NCI-H526 (cell line): ENCODE data around the gene ENPEP.
"Not testable (repeated sequence)": the region's sequence is repeated elsewhere in the genome, so short reads cannot be mapped to it uniquely, and the experiment has no call there.

Experiments used
- DNase-seq, 2 experiments: peaks; one replicate each; lab custom pipeline; 2025; lab: John Stamatoyannopoulos, UW

Gene ENPEP, protein sequence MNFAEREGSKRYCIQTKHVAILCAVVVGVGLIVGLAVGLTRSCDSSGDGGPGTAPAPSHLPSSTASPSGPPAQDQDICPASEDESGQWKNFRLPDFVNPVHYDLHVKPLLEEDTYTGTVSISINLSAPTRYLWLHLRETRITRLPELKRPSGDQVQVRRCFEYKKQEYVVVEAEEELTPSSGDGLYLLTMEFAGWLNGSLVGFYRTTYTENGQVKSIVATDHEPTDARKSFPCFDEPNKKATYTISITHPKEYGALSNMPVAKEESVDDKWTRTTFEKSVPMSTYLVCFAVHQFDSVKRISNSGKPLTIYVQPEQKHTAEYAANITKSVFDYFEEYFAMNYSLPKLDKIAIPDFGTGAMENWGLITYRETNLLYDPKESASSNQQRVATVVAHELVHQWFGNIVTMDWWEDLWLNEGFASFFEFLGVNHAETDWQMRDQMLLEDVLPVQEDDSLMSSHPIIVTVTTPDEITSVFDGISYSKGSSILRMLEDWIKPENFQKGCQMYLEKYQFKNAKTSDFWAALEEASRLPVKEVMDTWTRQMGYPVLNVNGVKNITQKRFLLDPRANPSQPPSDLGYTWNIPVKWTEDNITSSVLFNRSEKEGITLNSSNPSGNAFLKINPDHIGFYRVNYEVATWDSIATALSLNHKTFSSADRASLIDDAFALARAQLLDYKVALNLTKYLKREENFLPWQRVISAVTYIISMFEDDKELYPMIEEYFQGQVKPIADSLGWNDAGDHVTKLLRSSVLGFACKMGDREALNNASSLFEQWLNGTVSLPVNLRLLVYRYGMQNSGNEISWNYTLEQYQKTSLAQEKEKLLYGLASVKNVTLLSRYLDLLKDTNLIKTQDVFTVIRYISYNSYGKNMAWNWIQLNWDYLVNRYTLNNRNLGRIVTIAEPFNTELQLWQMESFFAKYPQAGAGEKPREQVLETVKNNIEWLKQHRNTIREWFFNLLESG

DNA sequence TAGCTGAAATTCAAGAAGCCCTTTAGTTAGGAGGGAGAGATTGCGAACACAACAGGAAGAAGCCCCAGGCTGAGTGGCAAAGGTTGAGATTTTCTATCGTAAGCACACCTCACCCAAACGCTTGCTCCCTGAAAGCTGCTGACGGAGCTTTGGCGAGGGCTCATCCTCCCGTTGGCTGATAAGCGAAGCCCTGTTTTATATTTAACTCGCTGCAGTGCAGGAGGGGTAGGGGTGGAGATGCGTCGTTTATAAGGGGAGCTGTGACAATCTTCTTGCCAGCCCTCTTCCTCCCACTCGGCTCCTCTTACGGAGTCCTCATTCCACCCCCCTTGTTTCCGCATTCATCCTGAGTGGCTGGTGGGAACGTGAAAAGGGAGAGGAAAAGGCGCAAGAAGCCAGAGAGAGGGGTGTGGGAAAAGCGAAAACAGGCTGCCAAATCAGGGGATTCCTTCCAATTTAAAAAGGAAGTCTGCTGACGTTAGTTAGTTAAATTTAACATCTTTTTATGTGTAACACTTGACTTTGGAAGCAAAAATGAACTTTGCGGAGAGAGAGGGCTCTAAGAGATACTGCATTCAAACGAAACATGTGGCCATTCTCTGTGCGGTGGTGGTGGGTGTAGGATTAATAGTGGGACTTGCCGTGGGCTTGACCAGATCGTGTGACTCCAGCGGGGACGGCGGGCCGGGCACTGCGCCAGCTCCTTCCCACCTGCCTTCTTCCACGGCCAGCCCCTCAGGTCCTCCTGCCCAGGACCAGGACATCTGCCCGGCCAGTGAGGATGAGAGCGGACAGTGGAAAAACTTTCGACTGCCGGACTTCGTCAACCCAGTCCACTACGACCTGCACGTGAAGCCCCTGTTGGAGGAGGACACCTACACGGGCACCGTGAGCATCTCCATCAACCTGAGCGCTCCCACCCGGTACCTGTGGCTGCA lies at the start of gene ENPEP:
Gene ENPEP (plus strand): TSS at position 275 of the 938 bp plus-strand sequence. CDS start 260 bp downstream, at position 535.
- peak in 1 of 2 experiments; percentile 51 for DNase-seq

DNA sequence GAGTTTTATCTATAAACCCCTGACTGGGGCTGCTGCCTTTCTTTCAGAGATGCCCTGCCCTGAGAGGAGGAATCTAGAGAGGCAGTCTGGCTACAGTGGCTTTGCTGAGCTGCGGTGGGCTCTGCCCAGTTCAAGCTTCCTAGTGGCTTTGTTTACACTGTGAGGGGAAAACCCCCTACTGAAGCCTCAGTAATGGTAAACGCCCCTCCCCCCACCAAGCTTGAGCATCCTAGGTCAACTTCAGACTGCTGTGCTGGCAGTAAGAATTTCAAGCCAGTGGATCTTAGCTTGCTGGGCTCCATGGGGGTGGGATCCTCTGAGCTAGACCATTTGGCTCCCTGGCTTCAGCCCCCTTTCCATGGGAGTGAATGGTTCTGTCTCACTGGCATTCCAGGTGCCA lies 44.1 kb upstream of the ENPEP start:
- not testable (repeated sequence) for DNase-seq

DNA sequence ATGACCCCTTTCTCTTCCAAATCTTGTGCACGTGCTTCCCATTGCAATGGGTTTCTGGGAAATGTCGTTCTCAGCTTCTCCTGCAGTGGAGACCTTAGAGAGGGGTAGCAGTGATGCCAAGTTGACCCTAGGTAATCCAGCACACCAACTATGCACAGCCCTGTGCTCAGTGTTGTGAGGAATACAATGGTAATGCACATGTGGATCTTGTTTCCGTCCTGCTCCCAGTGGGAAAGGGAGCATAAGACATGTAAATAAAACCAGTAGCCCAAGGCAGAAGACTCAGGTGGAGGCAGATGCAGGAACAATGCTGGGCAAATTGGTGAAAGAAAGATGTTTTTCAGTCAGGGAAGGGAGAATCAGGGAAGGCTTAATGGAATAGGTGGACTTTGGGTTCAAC lies 38.7 kb upstream of the ENPEP start:
- peak in 1 of 2 experiments; percentile 3 for DNase-seq

DNA sequence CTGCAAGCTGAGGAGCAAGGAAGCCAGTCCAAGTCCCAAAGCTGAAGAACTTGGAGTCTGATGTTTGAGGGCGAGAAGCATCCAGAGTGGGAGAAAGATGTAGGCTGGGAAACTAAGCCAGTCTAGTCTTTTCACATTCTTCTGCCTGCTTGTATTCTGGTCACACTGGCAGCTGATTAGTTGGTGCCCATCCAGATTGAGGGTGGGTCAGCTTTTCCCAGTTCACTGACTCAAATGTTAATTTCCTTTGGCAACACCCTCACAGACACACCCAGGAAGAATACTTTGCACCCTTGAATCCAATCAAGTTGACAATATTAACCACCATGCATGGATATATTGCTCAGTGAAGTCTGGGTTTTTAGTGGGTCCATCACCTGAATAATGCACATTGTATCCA lies 36.7 kb upstream of the ENPEP start:
- not testable (repeated sequence) for DNase-seq

DNA sequence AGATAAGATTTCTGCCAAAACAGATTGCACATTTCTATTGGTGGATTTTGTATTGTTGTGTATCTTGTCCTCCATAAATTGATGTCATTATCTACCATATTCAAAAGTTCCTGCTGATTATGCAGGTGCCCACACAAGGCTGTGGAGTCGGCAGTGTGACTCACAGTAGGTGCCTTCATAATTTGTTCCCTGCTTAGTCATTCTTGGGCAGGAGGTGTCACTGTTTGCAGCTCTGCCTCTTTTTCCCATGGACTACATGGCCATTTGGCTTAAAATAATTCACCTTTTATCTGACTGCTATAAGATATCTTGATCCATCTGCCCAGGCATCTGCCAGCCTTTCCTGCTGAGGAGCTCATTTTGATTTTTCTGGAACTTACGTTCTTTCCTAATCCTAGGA lies 33.6 kb upstream of the ENPEP start:
- no peak for DNase-seq

DNA sequence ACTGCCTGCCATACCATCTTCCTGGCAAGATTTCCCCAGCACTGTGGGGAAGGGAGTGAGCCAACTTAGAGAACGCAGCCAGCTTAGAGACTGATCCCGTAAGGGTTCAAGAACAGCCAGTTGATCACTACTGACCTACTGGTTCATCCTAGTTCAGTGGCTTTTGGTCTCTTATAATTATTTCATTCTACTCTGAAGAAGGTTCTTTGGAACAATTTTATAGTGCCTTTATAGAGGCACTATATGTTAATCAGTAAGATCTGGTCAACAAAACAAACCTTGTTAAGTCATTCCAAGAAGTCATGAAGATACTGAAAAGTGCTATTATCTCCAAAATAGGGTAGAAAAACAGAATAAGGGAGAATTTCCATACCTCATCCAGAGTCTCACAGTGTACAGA lies 33.2 kb upstream of the ENPEP start:
- no peak for DNase-seq

DNA sequence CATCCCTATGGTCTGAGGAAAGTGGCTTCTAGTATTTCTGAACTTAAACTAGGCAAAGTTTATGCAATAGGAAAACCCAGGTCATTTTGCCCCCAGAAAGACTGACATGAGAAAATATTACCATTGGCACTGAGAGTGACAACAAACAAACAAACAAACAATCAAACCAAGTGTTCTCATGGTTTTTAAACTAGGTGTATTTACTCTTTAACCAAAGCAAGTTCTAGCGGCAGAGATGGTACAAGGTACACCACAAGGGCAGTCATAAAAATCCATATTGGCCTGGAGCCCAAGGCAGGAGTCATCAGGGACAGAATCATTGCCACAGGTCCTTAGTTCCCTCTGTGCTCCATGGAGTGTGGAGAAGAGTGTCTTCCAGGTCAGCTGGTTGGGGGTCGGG lies 26.0 kb upstream of the ENPEP start:
- no peak for DNase-seq

DNA sequence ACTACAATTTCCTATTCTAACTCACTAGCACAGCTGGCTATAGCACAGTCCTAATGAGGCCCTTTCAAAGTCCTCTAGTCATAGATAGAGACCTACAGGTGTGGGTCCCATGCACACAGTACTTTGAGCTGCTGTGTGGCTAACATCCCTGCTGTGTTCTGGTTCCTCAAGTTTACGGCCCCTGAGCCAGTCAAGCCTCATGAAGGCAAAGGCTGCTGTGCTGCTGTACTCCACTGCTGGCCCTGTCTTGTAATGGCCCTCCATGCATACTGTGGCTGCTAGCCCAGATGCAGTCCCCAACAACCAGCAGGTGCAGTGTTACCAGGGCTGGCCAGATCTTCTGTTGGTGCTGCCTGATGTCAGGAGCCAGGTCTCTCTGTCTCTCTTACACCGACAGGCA lies 23.4 kb upstream of the ENPEP start:
- no peak for DNase-seq

DNA sequence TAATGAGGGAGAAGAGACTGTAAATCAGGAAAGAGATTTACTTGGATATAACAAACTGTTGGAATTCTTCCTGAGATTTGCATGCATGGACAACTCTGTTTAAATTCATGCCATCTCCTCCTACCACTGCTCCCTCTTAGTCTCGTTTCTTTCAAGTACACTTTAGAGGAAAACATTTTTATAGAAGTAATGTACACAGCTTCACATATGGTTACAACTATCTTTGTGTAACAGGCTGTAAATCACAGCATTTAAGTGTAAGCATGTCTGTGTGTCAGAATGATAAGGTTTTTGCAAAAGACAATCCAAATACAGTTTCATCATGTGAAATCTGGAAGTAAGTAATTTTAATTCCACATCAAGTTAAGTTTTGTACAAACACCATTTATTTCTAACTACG lies 21.5 kb upstream of the ENPEP start:
- no peak for DNase-seq

DNA sequence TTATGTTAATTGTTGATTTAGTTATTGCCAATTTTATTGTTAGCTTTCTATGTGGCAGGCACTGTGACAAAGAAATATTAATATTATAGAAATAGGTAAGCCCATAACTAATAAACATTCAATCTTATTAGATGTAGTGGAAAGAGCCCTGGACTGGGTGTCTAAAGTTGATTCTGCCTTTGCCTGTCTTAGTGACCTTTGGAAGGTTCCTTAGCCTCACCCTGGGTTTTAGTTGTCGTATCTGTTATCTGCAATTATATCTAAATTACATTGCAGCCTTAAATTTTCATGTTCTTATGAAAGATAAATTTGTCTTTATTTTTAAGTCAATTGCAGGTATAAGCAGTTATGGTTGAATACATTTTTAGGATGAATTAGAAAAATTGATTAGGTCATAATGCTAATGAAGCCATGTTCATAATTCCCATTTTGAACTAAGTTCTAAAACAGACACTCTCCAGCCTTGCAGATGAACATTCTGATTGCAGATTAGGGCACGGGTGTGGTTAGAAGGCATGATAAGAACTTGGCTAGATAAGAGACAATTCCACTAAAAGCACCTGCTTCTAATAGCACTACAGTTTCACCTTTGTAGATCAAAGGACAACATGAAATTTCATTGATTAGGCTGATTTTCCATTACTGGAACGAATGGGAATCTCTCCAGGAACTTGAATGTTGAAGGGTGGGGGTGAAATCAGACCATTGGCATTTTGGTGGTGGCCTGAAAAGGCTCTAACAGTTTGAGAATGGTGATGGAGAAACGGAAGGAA lies 17.3 kb upstream of the ENPEP start:
- DNase-seq, result no peak

DNA sequence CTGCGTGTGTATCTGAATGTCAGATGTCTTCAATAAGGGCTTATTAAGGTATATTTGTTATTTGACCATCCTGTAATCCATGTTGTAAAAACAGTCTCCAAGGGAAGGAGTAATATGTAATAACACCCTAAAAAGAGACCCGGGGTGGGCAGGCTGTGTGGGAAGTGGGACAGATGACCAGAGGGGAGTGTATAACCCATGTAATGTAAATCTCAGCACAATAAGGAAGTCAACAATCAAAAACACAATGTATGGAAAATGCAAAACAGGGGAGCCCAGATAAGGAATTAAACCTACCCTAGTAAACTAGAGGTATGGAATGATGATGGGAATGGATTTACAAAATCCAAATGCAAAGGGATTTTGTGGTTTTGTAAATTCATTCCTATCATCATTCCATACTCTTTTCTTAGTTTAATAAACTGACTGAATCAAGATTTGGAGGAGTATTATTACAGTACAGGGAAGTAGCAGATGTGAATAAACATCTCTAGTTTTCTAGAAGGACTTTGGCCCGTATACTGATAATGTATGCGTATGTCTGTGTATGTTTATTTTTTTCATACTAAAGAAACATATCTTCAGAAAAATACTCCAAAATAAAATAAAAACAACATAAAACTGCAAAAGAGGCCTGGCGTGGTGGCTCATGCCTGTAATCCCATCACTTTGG lies 15.7 kb upstream of the ENPEP start:
- no peak for DNase-seq

DNA sequence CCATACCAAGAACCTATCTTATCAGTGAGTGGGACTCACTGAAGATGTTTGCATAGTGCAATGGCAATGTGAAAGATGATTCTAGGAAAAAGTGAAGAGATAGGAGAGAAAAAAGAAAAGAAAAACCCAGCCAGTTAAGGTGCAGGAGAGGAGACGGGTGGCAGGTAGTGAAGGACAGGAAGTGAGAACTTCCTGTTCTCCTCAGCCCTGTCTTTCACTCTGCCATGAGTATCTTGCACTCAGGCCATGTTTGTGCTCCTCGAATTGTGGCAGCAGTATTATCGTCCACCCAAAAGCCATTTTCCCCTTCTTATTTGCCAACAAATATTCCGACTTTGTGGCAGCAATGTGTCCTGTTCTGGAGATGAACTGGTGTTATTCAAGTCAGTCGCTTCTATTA lies 8.6 kb upstream of the ENPEP start:
- DNase-seq, result no peak

DNA sequence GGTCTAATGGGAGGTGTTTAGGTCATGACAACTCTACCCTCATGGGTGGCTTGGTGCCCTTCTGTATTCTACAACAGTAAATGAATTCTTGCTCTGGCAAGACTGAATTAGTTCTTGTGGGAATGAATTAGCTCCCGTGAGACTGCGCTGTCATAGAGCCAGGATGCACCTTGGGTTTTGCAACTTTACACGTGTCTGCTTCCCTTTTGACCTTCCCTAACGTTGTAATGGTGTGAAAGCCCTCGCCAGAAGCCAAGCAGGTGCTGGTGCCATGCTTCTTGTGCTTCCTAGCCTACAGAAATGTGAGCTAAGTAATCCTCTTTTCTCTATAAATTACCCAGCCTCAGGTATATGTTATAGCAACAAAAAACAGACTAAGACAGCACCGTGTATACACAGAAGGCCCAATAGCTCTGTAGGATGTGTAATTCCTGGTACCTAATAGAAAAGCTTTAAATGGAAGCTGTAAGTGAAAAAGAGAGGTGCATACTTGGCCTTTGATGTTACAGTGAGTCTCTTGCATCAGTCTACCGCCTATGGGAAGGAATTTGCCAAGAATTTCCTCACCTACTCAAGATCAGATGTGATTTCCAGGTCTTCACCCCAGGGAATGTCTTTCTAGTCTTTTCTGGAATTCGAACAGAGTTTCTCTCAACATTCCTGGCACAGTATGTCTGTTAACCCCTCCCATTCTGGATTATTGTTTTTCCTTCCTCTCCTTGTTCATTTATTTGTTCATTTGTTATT lies 3.2 kb upstream of the ENPEP start:
- no peak for DNase-seq

DNA sequence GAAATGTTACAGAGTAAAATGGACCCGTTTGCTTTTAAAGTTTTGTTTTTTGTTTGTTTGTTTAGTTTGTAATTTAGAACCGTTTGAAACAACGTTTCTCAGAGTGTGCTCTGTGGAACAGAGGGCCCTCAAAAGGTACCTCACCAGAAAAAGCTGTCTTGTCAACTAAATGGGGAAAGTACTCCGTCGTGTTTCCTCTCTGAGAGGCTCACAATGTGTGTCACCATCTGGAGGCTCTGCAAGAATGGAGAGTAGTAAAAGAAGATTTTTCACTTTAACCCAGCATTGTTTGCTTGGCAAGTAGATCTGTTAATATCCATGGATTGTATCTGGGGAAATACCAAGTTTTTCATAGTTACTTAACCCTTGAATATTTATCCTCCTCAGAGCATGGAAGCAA lies 1.5 kb upstream of the ENPEP start:
- DNase-seq, result no peak

DNA sequence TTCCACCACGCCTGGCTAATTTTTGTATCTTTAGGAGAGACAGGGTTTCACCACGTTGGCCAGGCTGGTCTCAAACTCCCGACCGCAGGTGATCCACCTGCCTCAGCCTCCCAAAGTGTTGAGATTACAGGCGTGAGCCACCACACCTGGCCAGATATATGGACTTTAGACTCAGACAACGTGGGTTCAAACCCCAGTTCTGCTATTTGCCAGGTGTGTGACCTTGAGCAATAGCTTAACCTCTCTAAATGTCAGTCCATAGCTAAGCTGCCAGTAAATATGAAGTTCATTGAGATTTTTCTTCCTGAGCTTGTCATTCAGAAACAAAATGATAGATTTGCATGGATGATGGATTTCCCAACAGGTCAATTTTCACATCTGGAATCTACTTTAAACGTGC lies 875 bp upstream of the ENPEP start:
- DNase-seq, result not testable (repeated sequence)

DNA sequence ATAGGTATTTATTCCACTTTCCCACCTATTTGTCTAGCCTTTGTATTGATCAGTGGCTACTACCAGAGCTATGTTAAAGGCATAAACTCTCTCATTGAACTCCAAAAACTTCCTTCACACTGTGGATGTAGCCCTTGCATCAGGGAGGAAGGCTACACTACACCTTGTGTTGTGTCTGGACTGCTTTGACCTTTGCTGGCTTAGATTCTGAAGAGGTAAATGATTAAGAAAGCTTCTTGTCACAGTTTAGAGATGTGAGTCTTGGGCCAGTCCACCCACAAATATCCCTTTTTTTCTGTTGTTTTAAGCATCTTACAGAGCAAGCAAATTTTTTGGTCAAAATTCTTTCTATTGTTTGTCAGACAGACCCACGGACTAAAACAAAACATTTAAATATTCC lies 1.9 kb downstream of the ENPEP start:
- no peak for DNase-seq

DNA sequence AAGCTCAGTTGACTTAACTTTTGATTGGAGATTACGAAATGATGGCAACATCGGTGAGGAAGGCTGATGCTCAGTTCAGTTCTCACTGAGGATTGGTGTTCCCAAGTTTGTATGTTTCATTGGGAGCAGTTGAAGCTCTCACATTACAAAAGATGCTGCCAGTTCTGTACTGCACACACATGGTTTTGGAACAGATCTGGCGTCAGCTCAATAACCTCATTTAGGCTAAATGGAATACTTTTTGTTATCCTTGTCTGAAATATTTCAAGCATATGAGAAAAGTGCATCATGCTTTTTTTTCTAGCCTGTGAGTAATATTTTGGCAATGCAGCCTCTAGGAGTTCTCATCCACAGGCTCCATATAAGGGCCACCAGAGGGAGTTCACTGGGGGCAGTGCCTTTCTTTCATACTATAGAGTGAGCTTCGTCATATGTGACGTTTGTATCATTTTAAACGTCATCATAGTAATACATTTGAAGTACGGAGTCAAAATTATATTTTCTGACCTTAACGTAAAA lies 4.1 kb downstream of the ENPEP start:
- DNase-seq, result no peak

DNA sequence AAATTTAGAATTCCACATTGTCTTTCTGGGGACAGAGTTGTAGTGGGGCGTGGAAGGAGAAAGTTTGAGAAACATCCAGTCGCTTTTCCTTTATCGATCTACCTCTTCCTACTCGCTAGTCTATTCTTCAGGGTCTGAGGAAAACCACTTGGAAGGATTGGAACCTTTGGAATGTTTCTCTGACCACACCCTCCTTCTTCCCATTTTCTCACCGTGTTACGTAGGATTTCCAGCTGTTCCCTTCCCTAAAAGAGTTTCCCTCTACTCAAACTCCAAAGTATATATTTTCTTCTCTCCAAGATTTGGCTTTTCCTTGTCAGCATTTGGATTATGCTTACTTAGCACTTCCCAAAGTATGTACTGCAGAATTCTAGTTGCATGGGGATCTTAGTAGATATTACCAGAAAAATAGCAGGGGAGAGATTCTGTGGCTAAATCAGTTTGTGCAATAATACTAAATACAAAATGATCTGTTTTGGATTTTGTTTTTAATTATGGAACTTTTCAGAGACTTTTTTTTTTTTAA lies 4.9 kb downstream of the ENPEP start:
- DNase-seq, result no peak

DNA sequence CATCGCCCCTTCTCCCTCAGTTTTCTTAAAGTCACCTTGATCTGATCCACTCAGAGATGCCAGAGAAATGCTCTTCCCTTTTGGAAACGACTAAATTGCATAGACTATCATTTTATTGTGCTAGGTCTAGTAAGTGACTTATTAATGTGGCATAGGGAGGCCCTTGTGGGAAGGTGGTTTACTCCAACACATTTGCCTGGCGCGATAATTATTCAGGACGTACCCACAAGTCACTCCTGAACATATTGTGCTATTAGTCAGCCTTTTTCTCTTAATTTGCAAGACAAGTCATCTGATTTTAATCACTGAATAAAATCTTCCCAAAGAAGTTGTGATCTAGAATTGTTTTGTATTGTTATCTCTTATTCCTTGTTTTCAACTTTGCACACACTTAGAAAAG lies 7.6 kb downstream of the ENPEP start:
- DNase-seq, result no peak
